Stimulated activated CD4-positive, alpha-beta T cell treated with anti-CD3 and anti-CD28 coated beads, Interleukin-1b, Interleukin-23, amount 100 ng/mL, for 48 hours (primary cell): ENCODE data around the gene PDE4D.

Experiments
- DNase-seq: peaks from one replicate; pipeline ENCODE4 v3.0.0-alpha.2; 2020

Gene PDE4D

GRCh38 chr5:59542306-59542705 is 351.2 kb downstream of the PDE4D start:
- no peak for DNase-seq

- no peak for DNase-seq
Measured at GRCh38 chr5:59540366-59540765, 353.2 kb downstream of the PDE4D start.

- DNase-seq: no peak
Measured at GRCh38 chr5:59538750-59539121, 354.8 kb downstream of the PDE4D start.

GRCh38 chr5:59537961-59538749 is 355.4 kb downstream of the PDE4D start:
- no peak for DNase-seq

- DNase-seq: no peak
Measured at GRCh38 chr5:59536875-59537274, 356.7 kb downstream of the PDE4D start.

GRCh38 chr5:59535561-59535960 is 358.0 kb downstream of the PDE4D start:
- no peak for DNase-seq

- no peak for DNase-seq
Measured at GRCh38 chr5:59533730-59534108, 359.8 kb downstream of the PDE4D start.

GRCh38 chr5:59532979-59533729 is 360.4 kb downstream of the PDE4D start:
- no peak for DNase-seq

- DNase-seq: no peak
Measured at GRCh38 chr5:59529239-59529638, 364.3 kb downstream of the PDE4D start.

- DNase-seq: no peak
Measured at GRCh38 chr5:59528202-59528862, 365.2 kb downstream of the PDE4D start.

GRCh38 chr5:59525957-59526356 is 367.6 kb downstream of the PDE4D start:
- no peak for DNase-seq

- no peak for DNase-seq
Measured at GRCh38 chr5:59525311-59525710, 368.2 kb downstream of the PDE4D start.

- no peak for DNase-seq
Measured at GRCh38 chr5:59522201-59522831, 371.2 kb downstream of the PDE4D start.

GRCh38 chr5:59521476-59521875 is 372.1 kb downstream of the PDE4D start:
- DNase-seq: no peak

GRCh38 chr5:59519338-59519737 is 374.2 kb downstream of the PDE4D start:
- DNase-seq: no peak

GRCh38 chr5:59517926-59518585 is 375.5 kb downstream of the PDE4D start:
- DNase-seq: no peak

GRCh38 chr5:59516161-59516560 is 377.4 kb downstream of the PDE4D start:
- DNase-seq: no peak

- no peak for DNase-seq
Measured at GRCh38 chr5:59506285-59506877, 387.1 kb downstream of the PDE4D start.

- DNase-seq: no peak
Measured at GRCh38 chr5:59504043-59504442, 389.5 kb downstream of the PDE4D start.

- DNase-seq: no peak
Measured at GRCh38 chr5:59503220-59503619, 390.3 kb downstream of the PDE4D start.

GRCh38 chr5:59501316-59501715 is 392.2 kb downstream of the PDE4D start:
- DNase-seq: no peak

- DNase-seq: no peak
Measured at GRCh38 chr5:59500014-59500413, 393.5 kb downstream of the PDE4D start.
